Astrocyte of the spinal cord (primary cell): Measurements from ENCODE around the gene TSPEAR.

ENCODE experiments used
- DNase-seq: peaks from one replicate; pipeline ENCODE4 v3.0.0; 2011; ENCODE audit warnings: low read depth, low spot score
- H3K4me3 ChIP-seq: 2 replicates; pipeline ENCODE4 v1.5.1; 2011; ENCODE audit warnings: low read depth, mild to moderate bottlenecking, low read length, moderate library complexity
- in situ Hi-C: cut with HindIII; loops from 2 replicates; pipeline ENCODE4 v1.10.0; 2017; ENCODE audit warnings: low sequenced_read_pairs
- TF ChIP-seq, protein P1 (sequence below): IDR thresholded peaks from 2 replicates; pipeline ENCODE4 v1.5.1; 2012; ENCODE audit warnings: low read depth, mild to moderate bottlenecking, low read length, inconsistent platforms

Gene TSPEAR

GRCh38 chr21:44571844-44572782, 139.3 kb downstream of the TSPEAR start:
- no peak overlapping the region for H3K4me3 ChIP-seq
- in situ Hi-C loops: no loop called here
- no peak for DNase-seq
- TF ChIP-seq, protein P1, sequence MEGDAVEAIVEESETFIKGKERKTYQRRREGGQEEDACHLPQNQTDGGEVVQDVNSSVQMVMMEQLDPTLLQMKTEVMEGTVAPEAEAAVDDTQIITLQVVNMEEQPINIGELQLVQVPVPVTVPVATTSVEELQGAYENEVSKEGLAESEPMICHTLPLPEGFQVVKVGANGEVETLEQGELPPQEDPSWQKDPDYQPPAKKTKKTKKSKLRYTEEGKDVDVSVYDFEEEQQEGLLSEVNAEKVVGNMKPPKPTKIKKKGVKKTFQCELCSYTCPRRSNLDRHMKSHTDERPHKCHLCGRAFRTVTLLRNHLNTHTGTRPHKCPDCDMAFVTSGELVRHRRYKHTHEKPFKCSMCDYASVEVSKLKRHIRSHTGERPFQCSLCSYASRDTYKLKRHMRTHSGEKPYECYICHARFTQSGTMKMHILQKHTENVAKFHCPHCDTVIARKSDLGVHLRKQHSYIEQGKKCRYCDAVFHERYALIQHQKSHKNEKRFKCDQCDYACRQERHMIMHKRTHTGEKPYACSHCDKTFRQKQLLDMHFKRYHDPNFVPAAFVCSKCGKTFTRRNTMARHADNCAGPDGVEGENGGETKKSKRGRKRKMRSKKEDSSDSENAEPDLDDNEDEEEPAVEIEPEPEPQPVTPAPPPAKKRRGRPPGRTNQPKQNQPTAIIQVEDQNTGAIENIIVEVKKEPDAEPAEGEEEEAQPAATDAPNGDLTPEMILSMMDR: no peak

DNA sequence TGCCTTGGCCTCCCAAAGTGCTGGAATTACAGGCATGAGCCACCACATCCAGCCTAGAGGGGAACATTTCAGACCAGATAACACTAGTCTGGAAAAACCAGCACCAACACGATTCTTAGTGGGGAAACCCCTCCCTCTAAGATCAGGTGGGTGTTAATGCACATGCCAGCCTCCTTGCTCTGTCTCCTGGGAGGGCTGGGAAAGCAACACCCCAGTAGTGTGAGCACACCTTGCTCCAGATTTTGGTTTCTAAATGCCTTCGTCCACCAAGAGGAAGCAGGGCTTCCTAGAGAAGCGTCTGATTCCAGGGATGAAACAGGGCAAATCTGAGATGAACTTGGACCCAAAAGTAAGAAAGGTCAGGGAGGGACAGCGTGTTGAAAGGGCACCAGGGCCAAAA, 140.1 kb downstream of the TSPEAR start:
- H3K4me3 ChIP-seq: no peak overlapping the region
- DNase-seq: no peak
- TF ChIP-seq, protein P1: no peak
- in situ Hi-C loops: no loop called here

GRCh38 chr21:44569861-44570517, 141.4 kb downstream of the TSPEAR start:
- in situ Hi-C loops: no loop called here
- TF ChIP-seq, protein P1: no peak

GRCh38 chr21:44568667-44569556, 142.5 kb downstream of the TSPEAR start:
- in situ Hi-C loops: no loop called here
- TF ChIP-seq, protein P1: no peak
- H3K4me3 ChIP-seq: no peak overlapping the region
- no peak for DNase-seq

More at GRCh38 chr21:44569861-44570517, 141.4 kb downstream of the TSPEAR start:
- no peak for DNase-seq
- H3K4me3 ChIP-seq: no peak overlapping the region

- in situ Hi-C loops: no loop called here
- TF ChIP-seq, protein P1: no peak
- no peak for DNase-seq
- H3K4me3 ChIP-seq: no peak overlapping the region
Observed at GRCh38 chr21:44568261-44568660, 143.1 kb downstream of the TSPEAR start.

GRCh38 chr21:44567481-44568171, 143.7 kb downstream of the TSPEAR start:
- in situ Hi-C loops: no loop called here
- DNase-seq: no peak
- H3K4me3 ChIP-seq: no peak overlapping the region
- TF ChIP-seq, protein P1: no peak
